CD14-positive monocyte (primary cell): ENCODE data around the gene SREK1. TPM values are rescaled to one million over a fixed set of nuclear protein-coding genes. Genes with fewer than 3 reads are reported as not detected.

Experiments
- DNase-seq, 3 donors: peaks; one replicate each; pipeline ENCODE4 v3.0.0-alpha.2; 2011 to 2022
- H2AFZ ChIP-seq: 2 replicates; pipeline ENCODE4 v1.6.0; 2012; ENCODE audit warnings: mild to moderate bottlenecking, low read depth, low read length, inconsistent platforms; ENCODE audit not compliant: insufficient read depth, poor library complexity, severe bottlenecking
- H3K27ac ChIP-seq, 2 donors: 1 replicate in 1 of 2; 2 replicates in 1 of 2; pipeline ENCODE4 v1.5.1; 2012 to 2013; ENCODE audit warnings: low read length in 2 of 2, control low read depth in 1 of 2, inconsistent platforms in 1 of 2, low read depth in 1 of 2, mild to moderate bottlenecking in 1 of 2
- H3K27me3 ChIP-seq, 2 donors: one replicate each; pipeline versions ENCODE4 v1.6.0 to v1.6.1; 2011 to 2013; ENCODE audit warnings: low read length in 2 of 2; ENCODE audit not compliant: control insufficient read depth in 2 of 2, insufficient read depth in 2 of 2
- H3K36me3 ChIP-seq, 2 donors: replicated peaks in 1 of 2; 1 replicate in 1 of 2; 2 replicates in 1 of 2; pipeline versions ENCODE4 v1.5.1 to v1.6.1; 2012 to 2013; ENCODE audit warnings: low read length in 2 of 2, control low read depth in 1 of 2, inconsistent platforms in 1 of 2, mild to moderate bottlenecking in 1 of 2; ENCODE audit not compliant: insufficient read depth in 2 of 2, control insufficient read depth in 1 of 2
- H3K4me1 ChIP-seq, 2 donors: 1 replicate in 1 of 2; 2 replicates in 1 of 2; pipeline versions ENCODE4 v1.5.1 to v1.6.1; 2012 to 2013; ENCODE audit warnings: low read length in 2 of 2, control low read depth in 1 of 2, inconsistent platforms in 1 of 2, mild to moderate bottlenecking in 1 of 2, moderate library complexity in 1 of 2; ENCODE audit not compliant: insufficient read depth in 2 of 2, control insufficient read depth in 1 of 2
- H3K4me2 ChIP-seq: replicated peaks from 2 replicates; pipeline ENCODE3; 2012; ENCODE audit warnings: low read length, moderate library complexity, mild to moderate bottlenecking; ENCODE audit not compliant: poor library complexity, severe bottlenecking; ENCODE audit errors: extremely low read depth
- H3K4me3 ChIP-seq, 3 experiments: fragments of 200-600 bp in 1 of 3; sonication (generic) in 1 of 3; replicated peaks in 1 of 3; 1 replicate in 2 of 3; 2 replicates in 1 of 3; pipeline ENCODE4 v1.5.1; 2011 to 2013; ENCODE audit warnings: low read length in 3 of 3, mild to moderate bottlenecking in 3 of 3, control low read depth in 2 of 3, low read depth in 2 of 3, inconsistent platforms in 1 of 3, moderate library complexity in 1 of 3
- H3K79me2 ChIP-seq: 2 replicates; pipeline ENCODE4 v1.6.0; 2012; ENCODE audit warnings: mild to moderate bottlenecking, control low read depth, inconsistent platforms, low read length, moderate library complexity; ENCODE audit not compliant: insufficient read depth
- H3K9ac ChIP-seq: 2 replicates; pipeline ENCODE4 v1.6.0; 2017; ENCODE audit warnings: low read length, mild to moderate bottlenecking; ENCODE audit not compliant: insufficient read depth, poor library complexity, severe bottlenecking
- H3K9me3 ChIP-seq, 2 donors: replicated peaks in 1 of 2; 1 replicate in 1 of 2; 2 replicates in 1 of 2; pipeline versions ENCODE4 v1.5.1 to v1.6.1; 2012 to 2013; ENCODE audit warnings: low read length in 2 of 2, control low read depth in 1 of 2; ENCODE audit not compliant: control insufficient read depth in 1 of 2, insufficient read depth in 1 of 2
- H4K20me1 ChIP-seq: 2 replicates; pipeline ENCODE4 v1.6.0; 2012; ENCODE audit warnings: mild to moderate bottlenecking, low read length, control low read depth, moderate library complexity; ENCODE audit not compliant: insufficient read depth
- H3K27ac Mint-ChIP-seq, 7 donors: one replicate each; pipeline ENCODE4 v1.8.0; 2020; ENCODE audit warnings: mild to moderate bottlenecking in 7 of 7, mixed read lengths in 7 of 7, moderate library complexity in 6 of 7, inconsistent platforms in 2 of 7
- H3K27me3 Mint-ChIP-seq, 3 donors: one replicate each; pipeline ENCODE4 v1.8.0; 2021 to 2022; ENCODE audit warnings: low read depth in 3 of 3, mild to moderate bottlenecking in 3 of 3, mixed read lengths in 3 of 3, moderate library complexity in 3 of 3, inconsistent platforms in 1 of 3
- H3K36me3 Mint-ChIP-seq, 2 donors: one replicate each; pipeline ENCODE4 v1.8.0; 2020; ENCODE audit warnings: mixed read lengths in 2 of 2, inconsistent platforms in 1 of 2, mild to moderate bottlenecking in 1 of 2
- H3K4me1 Mint-ChIP-seq: one replicate; pipeline ENCODE4 v1.8.0; 2020; ENCODE audit warnings: mild to moderate bottlenecking, mixed read lengths
- H3K4me3 Mint-ChIP-seq, 2 donors: one replicate each; pipeline ENCODE4 v1.8.0; 2020; ENCODE audit warnings: mild to moderate bottlenecking in 2 of 2, mixed read lengths in 2 of 2, moderate library complexity in 1 of 2
- H3K9me3 Mint-ChIP-seq, 7 donors: one replicate each; pipeline ENCODE4 v1.8.0; 2020 to 2022; ENCODE audit warnings: mixed read lengths in 7 of 7, mild to moderate bottlenecking in 6 of 7, moderate library complexity in 6 of 7, inconsistent platforms in 2 of 7
- CTCF ChIP-seq: fragments of 200-600 bp; IDR thresholded peaks from one replicate; pipeline ENCODE4 v1.8.0; 2022; ENCODE audit warnings: antibody characterized with exemption, mild to moderate bottlenecking
- WGBS: methylation state at CpG from one replicate; pipeline ENCODE4 v1.1.5; 2013; ENCODE audit warnings: missing lambda C conversion rate; ENCODE audit not compliant: insufficient coverage; 5-methylcytosine and 5-hydroxymethylcytosine counted together
- intact Hi-C, 2 donors: fragments of 100-400 bp; cut with micrococcal nuclease; formaldehyde crosslinking; loops; one replicate each; pipeline versions ENCODE4 v1.15.0 to v1.15.1; 2023
- polyA plus RNA-seq, 3 donors: library from polyadenylated mRNA; depleted of rRNA in 1 of 3; unstranded in 2 of 3; stranded (reverse) in 1 of 3; fragments of 300-500 nt in 2 of 3; fragments of >200 nt in 1 of 3; fragmentation: Illumina TruSeq in 2 of 3; gene quantifications; 1 replicate in 2 of 3; 2 replicates in 1 of 3; pipeline ENCODE4 v1.2.3, GENCODE V29; 2012 to 2021

The SREK1 gene
- polyA plus RNA-seq, 3 donors, result 6.4 to 34.8 (median 9.8) TPM

DNA sequence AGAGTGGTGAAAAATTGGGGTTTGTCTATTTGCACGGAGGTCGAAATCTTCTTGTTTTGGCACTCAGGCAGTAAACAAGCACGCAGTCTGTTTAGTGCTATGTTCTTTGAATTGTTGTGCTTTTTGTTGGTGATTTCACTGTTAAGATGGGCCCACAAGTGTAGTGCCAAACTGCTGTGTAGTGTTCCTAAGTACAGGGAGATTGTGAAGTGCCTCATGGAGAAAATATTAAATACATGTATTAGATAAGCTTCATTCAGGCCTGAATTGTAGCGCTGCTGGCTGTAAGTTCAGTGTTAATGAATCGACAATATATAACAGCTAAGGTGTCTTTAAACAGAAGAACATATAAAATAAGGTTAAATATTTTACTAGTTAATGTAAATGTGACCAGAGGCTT is 17.3 kb downstream of the SREK1 start:
- DNase-seq, result no peak
- no peak overlapping the region for H3K27ac ChIP-seq
- Mint-ChIP-seq H3K9me3 (peaks cover 0 to 1% (median 0%) of the 10 kb centered on the region in 7 donors), H3K27me3 (no peaks in the 10 kb centered on the region), H3K36me3 (peaks cover 72 to 82% of the 10 kb centered on the region in 2 donors), H3K4me3 (no peak overlapping the region), H3K27ac (no peak overlapping the region), H3K4me1 (no peaks in the 10 kb centered on the region)
- peaks cover 9% of the 10 kb centered on the region for H4K20me1 ChIP-seq
- WGBS, result 100% methylated on average over 3 of the region's 5 CpGs
- TF ChIP-seq CTCF, result no peak
- no peak overlapping the region for H2AFZ ChIP-seq
- peaks cover 13% of the 10 kb centered on the region for H3K79me2 ChIP-seq
- no peak overlapping the region for H3K9ac ChIP-seq
- no peaks in the 10 kb centered on the region for H3K9me3 ChIP-seq
- H3K36me3 ChIP-seq, result peaks cover 76 to 88% of the 10 kb centered on the region in 2 donors
- no peak overlapping the region for H3K4me3 ChIP-seq
- intact Hi-C loops, result no loop called here
- no peak overlapping the region for H3K4me2 ChIP-seq
- no peaks in the 10 kb centered on the region for H3K27me3 ChIP-seq
- no peaks in the 10 kb centered on the region for H3K4me1 ChIP-seq

- no peaks in the 10 kb centered on the region for H3K4me1 Mint-ChIP-seq
- WGBS, result 76% methylated on average over 4 of the region's 8 CpGs
Observed at GRCh38 chr5:66164044-66164790, 20.1 kb downstream of the SREK1 start.

More at GRCh38 chr5:66164044-66164790, 20.1 kb downstream of the SREK1 start:
- DNase-seq, result no peak
- Histone ChIP-seq H3K79me2 (no peaks in the 10 kb centered on the region), H2AFZ (no peak overlapping the region), H3K36me3 (peaks cover 87 to 98% of the 10 kb centered on the region in 2 donors), H3K4me2 (no peak overlapping the region), H3K4me1 (no peaks in the 10 kb centered on the region), H3K27me3 (no peaks in the 10 kb centered on the region), H3K9ac (no peak overlapping the region), H3K4me3 (no peak overlapping the region), H3K27ac (no peak overlapping the region), H3K9me3 (no peaks in the 10 kb centered on the region), H4K20me1 (peaks cover 4% of the 10 kb centered on the region)
- TF ChIP-seq CTCF, result no peak
- Mint-ChIP-seq H3K27me3 (no peaks in the 10 kb centered on the region), H3K27ac (no peak overlapping the region), H3K9me3 (peaks cover 0 to 1% (median 0%) of the 10 kb centered on the region in 7 donors), H3K36me3 (peaks cover 72 to 83% of the 10 kb centered on the region in 2 donors), H3K4me3 (no peak overlapping the region)
- intact Hi-C loops, result no loop called here
